Measurements from ENCODE around the gene SUGT1.

Gene SUGT1

GRCh38 chr13:52743569-52743968 lies 90.9 kb downstream of the SUGT1 start:
- no peak overlapping the region for H4K8ac ChIP-seq (ENCODE audit: low read depth, low read length)
- no peak for DNase-seq

GRCh38 chr13:52743988-52744387 lies 91.4 kb downstream of the SUGT1 start:
- no peak overlapping the region for H3K18ac ChIP-seq (ENCODE audit: low read length)
- H3K79me1 ChIP-seq (ENCODE audit: low read length) = no peaks in the 10 kb centered on the region
- WGBS (ENCODE audit: extremely low coverage, insufficient coverage, insufficient read length) = no CpG with 5 or more reads among the region's 3 CpGs
- no peak overlapping the region for H2BK5ac ChIP-seq (ENCODE audit: low read depth, low read length, poor library complexity)
- peaks cover 11% of the 10 kb centered on the region for H3K27me3 ChIP-seq (ENCODE audit: insufficient read depth, low read length)
- no peaks in the 10 kb centered on the region for H3K79me2 ChIP-seq (ENCODE audit: control insufficient read depth, insufficient read depth, low read length, poor library complexity)
- DNase-seq = no peak
- no peak overlapping the region for H2AFZ ChIP-seq (ENCODE audit: insufficient read depth, low read length, poor library complexity)
- H3K14ac ChIP-seq (ENCODE audit: low read length) = no peak overlapping the region
- H3K9me3 ChIP-seq (ENCODE audit: insufficient read depth, low read depth, low read length) = peaks cover 4% of the 10 kb centered on the region
- no peak overlapping the region for H3K9ac ChIP-seq (ENCODE audit: low read length)
- H3K4ac ChIP-seq (ENCODE audit: low read depth, low read length) = no peak overlapping the region
- no peaks in the 10 kb centered on the region for H3K36me3 ChIP-seq (ENCODE audit: control insufficient read depth in 1 of 2, insufficient read depth in 2 of 2, low read length in 2 of 2)
- peaks cover 4 to 8% of the 10 kb centered on the region in 2 experiments for H3K4me1 ChIP-seq (ENCODE audit: control insufficient read depth in 1 of 2, insufficient read depth in 2 of 2, low read length in 2 of 2)
- H3K23ac ChIP-seq (ENCODE audit: low read length) = no peak overlapping the region
- H3K4me2 ChIP-seq (ENCODE audit: low read length) = no peak overlapping the region
- no peak overlapping the region for H2BK12ac ChIP-seq (ENCODE audit: low read length)
- no peak overlapping the region for H4K8ac ChIP-seq (ENCODE audit: low read depth, low read length)
- H4K12ac ChIP-seq (ENCODE audit: low read depth, low read length) = no peak overlapping the region
- H3K4me3 ChIP-seq (ENCODE audit: low read depth, low read length) = no peak overlapping the region
- H2BK120ac ChIP-seq (ENCODE audit: insufficient read depth, low read length, poor library complexity) = no peak overlapping the region
- H4K91ac ChIP-seq (ENCODE audit: low read depth, low read length) = no peak overlapping the region
- H3K27ac ChIP-seq (ENCODE audit: low read depth, low read length) = no peak overlapping the region
- H2AK5ac ChIP-seq (ENCODE audit: low read length) = no peak overlapping the region

More at GRCh38 chr13:52743569-52743968, 90.9 kb downstream of the SUGT1 start:
- no peak overlapping the region for H3K4ac ChIP-seq (ENCODE audit: low read depth, low read length)
- H3K14ac ChIP-seq (ENCODE audit: low read length) = no peak overlapping the region
- no CpG with 5 or more reads among the region's 1 CpG for WGBS (ENCODE audit: extremely low coverage, insufficient coverage, insufficient read length)
- H4K91ac ChIP-seq (ENCODE audit: low read depth, low read length) = no peak overlapping the region
- peaks cover 1% of the 10 kb centered on the region for H3K79me2 ChIP-seq (ENCODE audit: control insufficient read depth, insufficient read depth, low read length, poor library complexity)
- H3K9me3 ChIP-seq (ENCODE audit: insufficient read depth, low read depth, low read length) = peaks cover 5% of the 10 kb centered on the region
- H4K12ac ChIP-seq (ENCODE audit: low read depth, low read length) = no peak overlapping the region
- H3K79me1 ChIP-seq (ENCODE audit: low read length) = peaks cover 2% of the 10 kb centered on the region
- no peak overlapping the region for H2AK5ac ChIP-seq (ENCODE audit: low read length)
- H3K18ac ChIP-seq (ENCODE audit: low read length) = no peak overlapping the region
- H2BK120ac ChIP-seq (ENCODE audit: insufficient read depth, low read length, poor library complexity) = no peak overlapping the region
- H3K4me1 ChIP-seq (ENCODE audit: control insufficient read depth in 1 of 2, insufficient read depth in 2 of 2, low read length in 2 of 2) = peaks cover 4 to 10% of the 10 kb centered on the region in 2 experiments
- H3K23ac ChIP-seq (ENCODE audit: low read length) = no peak overlapping the region
- H3K9ac ChIP-seq (ENCODE audit: low read length) = no peak overlapping the region
- no peak overlapping the region for H3K27ac ChIP-seq (ENCODE audit: low read depth, low read length)
- H2BK5ac ChIP-seq (ENCODE audit: low read depth, low read length, poor library complexity) = no peak overlapping the region
- no peak overlapping the region for H3K4me3 ChIP-seq (ENCODE audit: low read depth, low read length)
- H3K4me2 ChIP-seq (ENCODE audit: low read length) = no peak overlapping the region
- no peak overlapping the region for H2AFZ ChIP-seq (ENCODE audit: insufficient read depth, low read length, poor library complexity)
- H2BK12ac ChIP-seq (ENCODE audit: low read length) = no peak overlapping the region
- H3K36me3 ChIP-seq (ENCODE audit: control insufficient read depth in 1 of 2, insufficient read depth in 2 of 2, low read length in 2 of 2) = no peaks in the 10 kb centered on the region
- peaks cover 12% of the 10 kb centered on the region for H3K27me3 ChIP-seq (ENCODE audit: insufficient read depth, low read length)

GRCh38 chr13:52744842-52745375 lies 92.3 kb downstream of the SUGT1 start:
- Histone ChIP-seq H3K23ac (ENCODE audit: low read length) (no peak overlapping the region), H3K27ac (ENCODE audit: low read depth, low read length) (no peak overlapping the region), H3K36me3 (ENCODE audit: control insufficient read depth in 1 of 2, insufficient read depth in 2 of 2, low read length in 2 of 2) (no peaks in the 10 kb centered on the region), H2BK120ac (ENCODE audit: insufficient read depth, low read length, poor library complexity) (no peak overlapping the region), H4K8ac (ENCODE audit: low read depth, low read length) (no peak overlapping the region), H3K18ac (ENCODE audit: low read length) (no peak overlapping the region), H3K4me1 (ENCODE audit: control insufficient read depth in 1 of 2, insufficient read depth in 2 of 2, low read length in 2 of 2) (no peaks in the 10 kb centered on the region), H3K9ac (ENCODE audit: low read length) (no peak overlapping the region), H3K4me2 (ENCODE audit: low read length) (no peak overlapping the region), H3K27me3 (ENCODE audit: insufficient read depth, low read length) (peaks cover 1% of the 10 kb centered on the region), H4K91ac (ENCODE audit: low read depth, low read length) (no peak overlapping the region), H2BK5ac (ENCODE audit: low read depth, low read length, poor library complexity) (no peak overlapping the region), H3K4ac (ENCODE audit: low read depth, low read length) (no peak overlapping the region), H3K14ac (ENCODE audit: low read length) (no peak overlapping the region), H2BK12ac (ENCODE audit: low read length) (no peak overlapping the region), H2AFZ (ENCODE audit: insufficient read depth, low read length, poor library complexity) (no peak overlapping the region), H3K79me1 (ENCODE audit: low read length) (no peaks in the 10 kb centered on the region), H3K9me3 (ENCODE audit: insufficient read depth, low read depth, low read length) (peaks cover 3% of the 10 kb centered on the region), H3K79me2 (ENCODE audit: control insufficient read depth, insufficient read depth, low read length, poor library complexity) (no peaks in the 10 kb centered on the region), H2AK5ac (ENCODE audit: low read length) (no peak overlapping the region), H4K12ac (ENCODE audit: low read depth, low read length) (no peak overlapping the region), H3K4me3 (ENCODE audit: low read depth, low read length) (no peak overlapping the region)
- DNase-seq = no peak
- no CpG with 5 or more reads among the region's 6 CpGs for WGBS (ENCODE audit: extremely low coverage, insufficient coverage, insufficient read length)

GRCh38 chr13:52746141-52746540 lies 93.5 kb downstream of the SUGT1 start:
- Histone ChIP-seq H3K79me2 (ENCODE audit: control insufficient read depth, insufficient read depth, low read length, poor library complexity) (no peaks in the 10 kb centered on the region), H4K8ac (ENCODE audit: low read depth, low read length) (no peak overlapping the region), H2BK120ac (ENCODE audit: insufficient read depth, low read length, poor library complexity) (no peak overlapping the region), H3K23ac (ENCODE audit: low read length) (no peak overlapping the region), H3K18ac (ENCODE audit: low read length) (no peak overlapping the region), H2AFZ (ENCODE audit: insufficient read depth, low read length, poor library complexity) (no peak overlapping the region), H4K12ac (ENCODE audit: low read depth, low read length) (no peak overlapping the region), H2BK5ac (ENCODE audit: low read depth, low read length, poor library complexity) (no peak overlapping the region), H3K14ac (ENCODE audit: low read length) (no peak overlapping the region), H3K4me1 (ENCODE audit: control insufficient read depth in 1 of 2, insufficient read depth in 2 of 2, low read length in 2 of 2) (peaks cover 0 to 6% of the 10 kb centered on the region in 2 experiments), H3K27me3 (ENCODE audit: insufficient read depth, low read length) (no peaks in the 10 kb centered on the region), H3K27ac (ENCODE audit: low read depth, low read length) (no peak overlapping the region), H2AK5ac (ENCODE audit: low read length) (no peak overlapping the region), H2BK12ac (ENCODE audit: low read length) (no peak overlapping the region), H3K36me3 (ENCODE audit: control insufficient read depth in 1 of 2, insufficient read depth in 2 of 2, low read length in 2 of 2) (no peaks in the 10 kb centered on the region), H4K91ac (ENCODE audit: low read depth, low read length) (no peak overlapping the region), H3K4me2 (ENCODE audit: low read length) (no peak overlapping the region), H3K4ac (ENCODE audit: low read depth, low read length) (no peak overlapping the region), H3K9me3 (ENCODE audit: insufficient read depth, low read depth, low read length) (peaks cover 2% of the 10 kb centered on the region), H3K9ac (ENCODE audit: low read length) (no peak overlapping the region), H3K79me1 (ENCODE audit: low read length) (no peaks in the 10 kb centered on the region), H3K4me3 (ENCODE audit: low read depth, low read length) (no peak overlapping the region)
- no CpG with 5 or more reads among the region's 3 CpGs for WGBS (ENCODE audit: extremely low coverage, insufficient coverage, insufficient read length)
- no peak for DNase-seq

Data from trophoblast cell (in vitro differentiated cells and primary cell).